Activated T-cell treated with anti-CD3 and anti-CD28 coated beads, Interleukin-2, amount 50 U/mL, for 24 hours (primary cell): ENCODE measurements around the gene POLD2.

Experiments
- DNase-seq: peaks from one replicate; pipeline ENCODE4 v3.0.0-alpha.2; 2020
- H3K27ac Mint-ChIP-seq: 2 replicates; pipeline ENCODE4 v1.8.0; 2020; ENCODE audit warnings: mild to moderate bottlenecking, mixed read lengths
- H3K27me3 Mint-ChIP-seq: 2 replicates; pipeline ENCODE4 v1.8.0; 2020; ENCODE audit warnings: mixed read lengths
- H3K36me3 Mint-ChIP-seq: 2 replicates; pipeline ENCODE4 v1.8.0; 2020; ENCODE audit warnings: low read depth, mixed read lengths
- H3K4me1 Mint-ChIP-seq: 2 replicates; pipeline ENCODE4 v1.8.0; 2020; ENCODE audit warnings: low read depth, mixed read lengths
- H3K4me3 Mint-ChIP-seq: 2 replicates; pipeline ENCODE4 v1.8.0; 2020; ENCODE audit warnings: mild to moderate bottlenecking, moderate library complexity, mixed read lengths
- H3K9me3 Mint-ChIP-seq: 2 replicates; pipeline ENCODE4 v1.8.0; 2020; ENCODE audit warnings: mixed read lengths

The POLD2 gene

GRCh38 chr7:44098092-44099068, 25.0 kb downstream of the POLD2 start:
- Mint-ChIP-seq H3K27me3 (peaks cover 5% of the 10 kb centered on the region), H3K36me3 (no peaks in the 10 kb centered on the region), H3K9me3 (no peaks in the 10 kb centered on the region), H3K4me3 (no peak overlapping the region), H3K27ac (peak overlapping the region; percentile 87), H3K4me1 (peaks cover 16% of the 10 kb centered on the region)
- DNase-seq, result no peak

- Mint-ChIP-seq H3K27ac (peak overlapping the region; percentile 87), H3K9me3 (no peaks in the 10 kb centered on the region), H3K36me3 (no peaks in the 10 kb centered on the region), H3K27me3 (no peaks in the 10 kb centered on the region), H3K4me3 (no peak overlapping the region), H3K4me1 (peaks cover 16% of the 10 kb centered on the region)
- DNase-seq, result no peak
Observed at GRCh38 chr7:44097064-44097932, 26.1 kb downstream of the POLD2 start.

- H3K36me3 Mint-ChIP-seq, result no peaks in the 10 kb centered on the region
- no peak overlapping the region for H3K4me3 Mint-ChIP-seq
- H3K9me3 Mint-ChIP-seq, result no peaks in the 10 kb centered on the region
- H3K27ac Mint-ChIP-seq, result no peak overlapping the region
- peaks cover 16% of the 10 kb centered on the region for H3K4me1 Mint-ChIP-seq
- no peak for DNase-seq
- no peaks in the 10 kb centered on the region for H3K27me3 Mint-ChIP-seq
Observed at GRCh38 chr7:44096326-44096881, 26.9 kb downstream of the POLD2 start.

- Mint-ChIP-seq H3K36me3 (no peaks in the 10 kb centered on the region), H3K27me3 (no peaks in the 10 kb centered on the region), H3K4me1 (peaks cover 16% of the 10 kb centered on the region), H3K4me3 (no peak overlapping the region), H3K27ac (no peak overlapping the region), H3K9me3 (no peaks in the 10 kb centered on the region)
- no peak for DNase-seq
Observed at GRCh38 chr7:44095781-44096180, 27.6 kb downstream of the POLD2 start.

- no peak for DNase-seq
- H3K4me3 Mint-ChIP-seq, result no peak overlapping the region
- no peaks in the 10 kb centered on the region for H3K9me3 Mint-ChIP-seq
- H3K4me1 Mint-ChIP-seq, result peaks cover 16% of the 10 kb centered on the region
- no peaks in the 10 kb centered on the region for H3K27me3 Mint-ChIP-seq
- no peaks in the 10 kb centered on the region for H3K36me3 Mint-ChIP-seq
- no peak overlapping the region for H3K27ac Mint-ChIP-seq
Observed at GRCh38 chr7:44094883-44095592, 28.3 kb downstream of the POLD2 start.

GRCh38 chr7:44094365-44094764, 29.0 kb downstream of the POLD2 start:
- Mint-ChIP-seq H3K27me3 (no peaks in the 10 kb centered on the region), H3K4me3 (no peak overlapping the region), H3K36me3 (no peaks in the 10 kb centered on the region), H3K4me1 (peaks cover 16% of the 10 kb centered on the region), H3K27ac (no peak overlapping the region), H3K9me3 (no peaks in the 10 kb centered on the region)
- no peak for DNase-seq

GRCh38 chr7:44093102-44093641, 30.2 kb downstream of the POLD2 start:
- DNase-seq, result no peak
- Mint-ChIP-seq H3K27me3 (no peaks in the 10 kb centered on the region), H3K9me3 (no peaks in the 10 kb centered on the region), H3K27ac (no peak overlapping the region), H3K36me3 (no peaks in the 10 kb centered on the region), H3K4me3 (no peak overlapping the region), H3K4me1 (peaks cover 16% of the 10 kb centered on the region)

- peaks cover 6% of the 10 kb centered on the region for H3K4me1 Mint-ChIP-seq
- no peak for DNase-seq
- no peaks in the 10 kb centered on the region for H3K27me3 Mint-ChIP-seq
- H3K4me3 Mint-ChIP-seq, result no peak overlapping the region
- no peak overlapping the region for H3K27ac Mint-ChIP-seq
- no peaks in the 10 kb centered on the region for H3K36me3 Mint-ChIP-seq
- H3K9me3 Mint-ChIP-seq, result no peaks in the 10 kb centered on the region
Observed at GRCh38 chr7:44087911-44088838, 35.2 kb downstream of the POLD2 start.

- no peak overlapping the region for H3K27ac Mint-ChIP-seq
- no peak for DNase-seq
- no peak overlapping the region for H3K4me3 Mint-ChIP-seq
Observed at GRCh38 chr7:44086627-44087026, 36.7 kb downstream of the POLD2 start.

GRCh38 chr7:44085546-44085945, 37.8 kb downstream of the POLD2 start:
- H3K9me3 Mint-ChIP-seq, result no peaks in the 10 kb centered on the region
- no peak overlapping the region for H3K27ac Mint-ChIP-seq
- no peaks in the 10 kb centered on the region for H3K27me3 Mint-ChIP-seq
- H3K4me3 Mint-ChIP-seq, result no peak overlapping the region
- no peak for DNase-seq
- H3K36me3 Mint-ChIP-seq, result peaks cover 17% of the 10 kb centered on the region
- H3K4me1 Mint-ChIP-seq, result peaks cover 20% of the 10 kb centered on the region

More at GRCh38 chr7:44086627-44087026, 36.7 kb downstream of the POLD2 start:
- Mint-ChIP-seq H3K36me3 (peaks cover 6% of the 10 kb centered on the region), H3K4me1 (peaks cover 10% of the 10 kb centered on the region), H3K27me3 (no peaks in the 10 kb centered on the region), H3K9me3 (no peaks in the 10 kb centered on the region)

GRCh38 chr7:44084701-44085100, 38.6 kb downstream of the POLD2 start:
- Mint-ChIP-seq H3K9me3 (no peaks in the 10 kb centered on the region), H3K27me3 (no peaks in the 10 kb centered on the region), H3K4me3 (no peak overlapping the region), H3K36me3 (peaks cover 25% of the 10 kb centered on the region), H3K4me1 (peaks cover 28% of the 10 kb centered on the region), H3K27ac (no peak overlapping the region)
- DNase-seq, result no peak

- H3K4me1 Mint-ChIP-seq, result peaks cover 37% of the 10 kb centered on the region
- H3K27me3 Mint-ChIP-seq, result no peaks in the 10 kb centered on the region
- no peak overlapping the region for H3K27ac Mint-ChIP-seq
- no peak overlapping the region for H3K4me3 Mint-ChIP-seq
- DNase-seq, result no peak
- peaks cover 34% of the 10 kb centered on the region for H3K36me3 Mint-ChIP-seq
- no peaks in the 10 kb centered on the region for H3K9me3 Mint-ChIP-seq
Observed at GRCh38 chr7:44083796-44084195, 39.6 kb downstream of the POLD2 start.
